GM18507 (cell line): Measurements from ENCODE around the gene CCDC88B.

Experiments used
- DNase-seq: peaks from one replicate; pipeline ENCODE4 v3.0.0; 2011; ENCODE audit warnings: low read depth; ENCODE audit not compliant: insufficient read length; ENCODE audit errors: extremely low spot score
- FAIRE-seq: peaks from 2 replicates; lab custom pipeline; 2011; peaks lifted over from hg19 to GRCh38; lab: Jason Lieb, UNC

The CCDC88B gene

DNA sequence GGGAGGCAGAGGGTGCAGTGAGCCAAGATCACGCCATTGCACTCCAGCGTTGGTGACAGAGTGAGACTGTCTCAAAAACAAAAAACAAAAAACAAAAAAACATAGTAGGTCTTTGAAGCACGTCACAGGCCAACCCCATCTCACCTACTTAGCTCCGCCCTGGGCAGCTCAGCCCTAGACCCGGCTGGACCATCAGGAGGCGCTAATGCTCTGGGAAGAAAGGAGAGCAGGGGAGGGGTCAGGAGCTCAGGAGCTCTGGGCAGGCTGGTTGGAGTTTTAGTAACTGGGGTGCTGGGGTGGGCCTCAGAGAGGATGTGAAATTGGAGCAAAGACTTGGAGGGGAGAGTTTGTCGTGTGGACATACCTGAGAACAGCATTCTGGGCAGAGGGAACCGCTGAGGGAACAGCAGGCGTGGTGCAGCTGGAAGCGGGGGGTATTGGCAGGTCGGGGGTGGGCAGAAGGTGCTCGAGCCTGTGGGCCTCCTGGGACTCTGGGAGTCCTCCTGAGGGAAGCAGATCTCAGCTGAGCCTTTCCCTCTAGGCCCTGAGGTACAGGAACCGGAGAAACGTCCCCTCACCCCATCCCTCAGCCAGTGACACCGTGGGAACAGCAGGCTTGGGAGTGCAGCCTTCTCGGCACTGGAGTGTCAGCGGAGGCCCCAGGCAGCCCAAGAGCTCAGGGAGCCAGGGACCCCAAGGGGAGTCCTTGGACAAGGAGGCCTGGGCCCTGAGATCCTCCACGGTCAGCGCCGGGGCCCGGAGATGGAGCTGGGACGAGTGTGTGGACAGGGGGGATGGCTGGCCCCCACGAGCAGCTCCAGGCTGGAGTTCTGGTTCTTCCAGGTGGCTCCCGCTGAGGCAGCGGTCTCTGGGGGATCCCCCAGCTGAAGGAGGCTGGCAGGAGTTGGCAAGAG, 16.8 kb downstream of the CCDC88B start:
- no peak for DNase-seq
- no peak for FAIRE-seq

DNA sequence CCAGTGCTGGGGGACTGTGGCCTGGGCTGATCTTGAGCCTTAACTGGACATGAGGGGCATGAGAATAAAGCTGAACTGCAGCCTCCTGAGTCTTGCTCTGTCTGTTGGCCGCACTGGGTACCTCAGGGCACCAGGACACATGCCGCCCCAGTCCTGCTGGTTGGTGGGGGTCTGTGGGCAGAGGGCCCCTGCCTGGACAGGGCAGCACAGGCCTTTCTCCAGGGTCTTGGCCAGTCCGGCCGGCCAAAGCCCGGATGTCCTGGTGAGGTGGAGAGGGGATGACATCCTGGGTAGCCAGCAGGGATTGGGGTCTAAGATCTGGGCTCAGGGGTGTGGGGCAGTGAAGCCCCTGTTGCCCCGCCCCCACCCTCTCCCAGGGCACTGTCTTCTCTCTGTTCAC, 17.4 kb downstream of the CCDC88B start:
- FAIRE-seq: no peak
- DNase-seq: no peak

DNA sequence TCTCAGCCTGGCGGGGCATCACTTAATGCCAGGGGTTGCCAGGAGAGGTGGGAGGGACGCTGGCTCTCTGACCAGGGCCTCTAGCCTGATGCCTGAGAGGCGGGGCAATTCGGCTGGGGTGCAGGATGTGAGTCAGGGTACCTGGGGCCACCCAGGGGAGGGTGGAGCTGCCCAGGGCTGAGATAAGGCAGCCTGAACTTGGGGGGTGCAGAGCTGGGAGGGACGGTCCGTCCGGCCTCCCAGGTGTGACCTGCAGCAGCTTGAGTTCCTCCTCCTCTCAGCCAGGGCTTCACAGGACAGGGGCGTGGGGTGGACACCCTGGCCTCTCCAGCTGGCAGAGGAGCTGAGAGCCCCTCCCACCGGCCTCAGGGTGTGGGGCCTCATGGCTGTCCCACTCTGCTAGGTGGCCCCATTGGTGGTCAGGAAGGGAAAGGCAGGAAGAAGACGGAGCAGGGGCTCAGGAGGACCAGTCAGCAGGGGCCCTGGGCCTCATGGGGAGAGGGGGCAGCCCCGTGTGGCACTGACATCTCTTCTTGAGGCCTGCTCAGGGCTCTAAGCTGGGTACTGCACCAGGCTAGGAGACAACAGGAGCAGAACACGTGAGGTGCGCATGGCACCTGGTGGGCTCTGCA, 18.0 kb downstream of the CCDC88B start:
- DNase-seq (no peak), FAIRE-seq (no peak)

GRCh38 chr11:64358536-64358906, 18.5 kb downstream of the CCDC88B start:
- no peak for FAIRE-seq
- no peak for DNase-seq

DNA sequence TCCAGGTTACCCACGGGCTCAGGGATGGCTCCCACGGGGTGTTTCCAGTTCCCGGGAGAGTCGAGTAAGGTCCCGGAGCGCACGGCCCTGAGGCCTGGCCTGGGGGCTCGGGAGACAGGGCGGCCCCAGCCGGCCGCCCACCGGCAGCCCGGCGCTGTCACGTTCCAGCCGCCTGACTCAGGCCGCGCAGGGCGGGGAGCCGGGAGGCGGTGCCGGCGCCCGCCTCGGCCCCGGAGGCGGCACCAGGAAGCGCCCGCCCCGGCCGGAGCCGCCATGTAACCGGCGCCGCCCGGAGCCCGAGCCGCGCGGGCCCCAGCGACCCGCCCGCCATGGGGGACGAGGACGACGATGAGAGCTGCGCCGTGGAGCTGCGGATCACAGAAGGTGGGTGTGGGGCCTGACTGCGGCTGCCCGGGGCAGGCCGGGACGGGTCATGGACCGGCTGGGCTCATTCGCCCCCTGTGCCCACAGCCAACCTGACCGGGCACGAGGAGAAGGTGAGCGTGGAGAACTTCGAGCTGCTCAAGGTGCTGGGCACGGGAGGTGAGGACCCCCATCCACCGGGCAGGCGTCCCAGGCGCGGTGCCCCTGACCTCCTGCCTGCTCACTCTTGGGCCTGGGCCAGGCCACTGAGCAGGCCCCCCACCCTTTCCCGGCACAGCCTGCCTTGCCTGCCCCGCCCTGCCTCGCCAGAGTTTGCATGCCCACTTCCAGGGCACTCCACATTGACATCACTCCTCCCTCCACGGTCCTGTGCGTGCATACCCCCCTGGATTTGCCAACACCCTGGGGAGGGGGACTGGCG, 19.1 kb downstream of the CCDC88B start, which contains the start of gene RPS6KA4:
RPS6KA4 (plus strand) TSS at position 256 of the 805 bp plus-strand sequence; CDS start at position 330, 74 bp downstream.
- peak; percentile 83 for DNase-seq
- no peak for FAIRE-seq

DNA sequence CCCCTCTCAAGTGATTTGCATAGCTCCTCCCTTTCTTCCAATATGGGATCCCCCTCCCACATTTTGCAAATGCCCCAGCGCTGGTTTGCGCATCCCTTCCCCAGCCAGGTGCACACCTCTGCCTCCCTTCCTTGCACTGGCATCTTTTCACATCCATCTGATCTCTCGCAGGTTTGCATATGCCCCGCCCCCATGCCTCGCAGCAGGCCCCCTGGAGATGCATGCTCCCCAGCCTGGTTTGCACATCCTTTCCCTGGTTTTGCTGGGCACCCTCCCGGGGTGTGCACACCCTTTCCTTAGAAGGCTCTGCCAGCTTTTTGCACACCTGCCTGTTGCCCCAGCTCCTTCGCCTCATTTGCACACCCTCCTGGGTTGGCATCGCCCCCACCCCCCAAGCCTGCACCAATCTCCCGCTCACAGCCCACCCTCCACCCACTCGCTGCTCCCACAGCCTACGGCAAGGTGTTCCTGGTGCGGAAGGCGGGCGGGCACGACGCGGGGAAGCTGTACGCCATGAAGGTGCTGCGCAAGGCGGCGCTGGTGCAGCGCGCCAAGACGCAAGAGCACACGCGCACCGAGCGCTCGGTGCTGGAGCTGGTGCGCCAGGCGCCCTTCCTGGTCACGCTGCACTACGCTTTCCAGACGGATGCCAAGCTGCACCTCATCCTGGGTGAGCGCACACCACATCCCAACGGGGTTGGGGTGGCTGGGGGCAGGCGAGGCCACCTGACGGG, 19.9 kb downstream of the CCDC88B start:
- DNase-seq: no peak
- no peak for FAIRE-seq

DNA sequence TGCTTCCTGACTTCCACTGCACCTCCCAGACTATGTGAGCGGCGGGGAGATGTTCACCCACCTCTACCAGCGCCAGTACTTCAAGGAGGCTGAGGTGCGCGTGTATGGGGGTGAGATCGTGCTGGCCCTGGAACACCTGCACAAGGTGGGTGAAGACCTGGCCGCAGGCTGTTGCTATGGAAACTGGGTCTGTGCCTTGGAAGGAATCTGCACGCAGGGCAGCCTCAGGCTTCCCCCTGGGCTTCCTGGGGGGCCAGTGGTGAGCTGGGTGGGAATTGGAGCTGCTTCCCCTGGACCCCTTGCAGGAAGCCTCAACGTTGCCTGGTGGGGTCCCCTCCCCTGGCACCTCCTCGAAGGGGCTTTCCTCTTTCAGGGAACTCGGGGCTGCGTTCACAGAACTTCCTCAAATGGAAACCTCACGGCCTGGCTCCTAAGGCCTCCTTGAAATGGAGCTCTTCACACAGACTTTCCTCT, 20.5 kb downstream of the CCDC88B start:
- FAIRE-seq (no peak), DNase-seq (no peak)

DNA sequence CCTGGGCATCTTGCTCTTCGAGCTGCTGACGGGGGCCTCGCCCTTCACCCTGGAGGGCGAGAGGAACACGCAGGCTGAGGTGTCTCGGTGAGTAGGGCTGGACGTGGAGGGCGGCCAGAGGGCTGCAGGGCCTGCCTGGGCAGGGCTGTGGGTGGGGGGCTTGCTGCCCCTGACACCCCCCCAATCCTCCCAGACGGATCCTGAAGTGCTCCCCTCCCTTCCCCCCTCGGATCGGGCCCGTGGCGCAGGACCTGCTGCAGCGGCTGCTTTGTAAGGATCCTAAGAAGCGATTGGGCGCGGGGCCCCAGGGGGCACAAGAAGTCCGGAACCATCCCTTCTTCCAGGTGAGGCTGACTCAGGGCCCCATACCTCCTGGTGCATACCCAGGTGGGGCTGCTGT, 21.7 kb downstream of the CCDC88B start:
- DNase-seq (no peak), FAIRE-seq (no peak)

DNA sequence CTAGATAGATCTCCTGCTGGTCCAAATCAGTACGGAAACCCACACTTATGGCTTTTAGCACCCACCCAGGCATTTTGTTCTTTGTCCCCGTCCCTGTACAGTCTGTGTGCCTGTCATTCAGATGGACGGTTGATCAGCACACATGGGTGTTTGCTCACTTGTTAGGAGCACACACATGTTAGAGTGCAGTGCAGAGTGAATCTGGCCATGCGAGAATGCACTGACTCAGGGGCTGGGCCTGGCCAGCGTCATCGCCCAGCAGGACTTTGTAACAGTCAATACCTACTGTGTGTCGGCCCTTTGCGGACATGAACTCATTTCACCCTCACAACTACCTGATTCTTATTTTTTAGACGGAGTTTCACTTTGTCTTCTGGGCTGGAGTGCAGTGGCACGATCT, 22.3 kb downstream of the CCDC88B start:
- no peak for DNase-seq
- no peak for FAIRE-seq

DNA sequence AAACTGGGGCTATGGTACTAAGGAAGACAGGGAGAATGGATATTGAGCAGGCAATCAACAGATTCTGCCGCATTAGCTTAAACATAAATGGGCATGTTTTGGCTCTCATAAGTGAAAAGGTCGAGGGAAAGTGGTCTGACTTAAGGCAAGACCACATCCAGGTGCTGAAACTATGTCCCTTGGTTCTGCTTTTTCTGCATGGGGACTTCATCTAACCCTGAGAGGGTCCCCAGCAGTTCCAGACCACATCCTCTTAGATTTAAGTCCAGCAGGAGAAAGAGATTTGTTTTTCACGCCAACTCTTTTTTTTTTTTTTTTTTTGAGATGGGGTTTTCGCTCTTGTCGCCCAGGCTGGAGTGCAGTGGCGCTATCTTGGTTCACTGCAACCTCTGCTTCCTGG, 24.4 kb downstream of the CCDC88B start:
- DNase-seq (no peak), FAIRE-seq (no peak)

- FAIRE-seq (no peak), DNase-seq (no peak)
Measured at GRCh38 chr11:64364911-64365310, 24.9 kb downstream of the CCDC88B start.

DNA sequence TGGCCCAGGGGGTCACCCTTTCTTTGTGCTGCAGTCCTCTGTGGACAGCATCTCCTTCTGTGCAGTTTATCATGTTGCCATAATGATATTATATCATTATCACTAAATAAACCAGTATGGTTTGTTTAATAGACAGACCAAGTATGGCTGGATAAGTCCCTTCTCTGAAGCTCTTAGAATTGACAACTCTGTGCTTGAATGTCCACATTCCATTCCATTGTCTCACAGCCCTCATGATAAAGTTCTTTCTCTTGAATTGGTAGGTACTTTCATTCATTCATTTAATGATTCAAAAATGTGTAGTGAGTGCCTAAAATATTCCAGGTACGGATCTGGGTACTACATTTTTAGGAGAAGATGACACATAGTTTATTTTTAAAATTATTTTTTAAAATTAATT, 26.7 kb downstream of the CCDC88B start:
- FAIRE-seq (no peak), DNase-seq (no peak)

DNA sequence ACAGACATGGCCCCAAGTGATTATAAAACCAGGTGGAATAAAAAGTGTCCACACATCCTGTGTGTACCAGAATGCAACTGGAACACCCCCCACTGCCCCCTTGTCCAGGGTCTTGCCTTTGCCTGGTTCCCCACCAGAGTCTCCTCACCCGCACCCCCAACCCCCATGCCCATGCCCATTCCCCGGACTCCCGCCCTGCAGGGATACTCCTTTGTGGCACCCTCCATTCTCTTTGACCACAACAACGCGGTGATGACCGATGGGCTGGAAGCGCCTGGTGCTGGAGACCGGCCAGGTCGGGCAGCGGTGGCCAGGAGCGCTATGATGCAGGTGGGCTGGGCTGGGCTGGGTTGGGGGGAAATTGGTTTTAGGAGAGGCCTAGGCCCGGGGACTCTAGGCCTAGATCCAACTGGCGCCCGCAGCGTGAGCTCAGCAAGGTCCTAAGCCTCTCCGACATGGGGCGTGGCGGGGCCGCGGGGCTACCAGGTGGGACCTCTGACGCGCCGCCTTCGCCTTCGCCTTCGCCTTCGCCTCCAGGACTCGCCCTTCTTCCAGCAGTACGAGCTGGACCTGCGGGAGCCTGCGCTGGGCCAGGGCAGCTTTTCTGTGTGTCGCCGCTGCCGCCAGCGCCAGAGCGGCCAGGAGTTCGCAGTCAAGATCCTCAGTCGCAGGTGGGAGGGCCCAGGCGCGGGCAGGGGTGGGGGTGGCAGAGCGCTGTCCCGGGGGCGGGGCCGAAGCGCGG, 28.1 kb downstream of the CCDC88B start:
- no peak for DNase-seq
- no peak for FAIRE-seq

- DNase-seq (no peak), FAIRE-seq (no peak)
Measured at GRCh38 chr11:64368673-64369074, 28.7 kb downstream of the CCDC88B start.

DNA sequence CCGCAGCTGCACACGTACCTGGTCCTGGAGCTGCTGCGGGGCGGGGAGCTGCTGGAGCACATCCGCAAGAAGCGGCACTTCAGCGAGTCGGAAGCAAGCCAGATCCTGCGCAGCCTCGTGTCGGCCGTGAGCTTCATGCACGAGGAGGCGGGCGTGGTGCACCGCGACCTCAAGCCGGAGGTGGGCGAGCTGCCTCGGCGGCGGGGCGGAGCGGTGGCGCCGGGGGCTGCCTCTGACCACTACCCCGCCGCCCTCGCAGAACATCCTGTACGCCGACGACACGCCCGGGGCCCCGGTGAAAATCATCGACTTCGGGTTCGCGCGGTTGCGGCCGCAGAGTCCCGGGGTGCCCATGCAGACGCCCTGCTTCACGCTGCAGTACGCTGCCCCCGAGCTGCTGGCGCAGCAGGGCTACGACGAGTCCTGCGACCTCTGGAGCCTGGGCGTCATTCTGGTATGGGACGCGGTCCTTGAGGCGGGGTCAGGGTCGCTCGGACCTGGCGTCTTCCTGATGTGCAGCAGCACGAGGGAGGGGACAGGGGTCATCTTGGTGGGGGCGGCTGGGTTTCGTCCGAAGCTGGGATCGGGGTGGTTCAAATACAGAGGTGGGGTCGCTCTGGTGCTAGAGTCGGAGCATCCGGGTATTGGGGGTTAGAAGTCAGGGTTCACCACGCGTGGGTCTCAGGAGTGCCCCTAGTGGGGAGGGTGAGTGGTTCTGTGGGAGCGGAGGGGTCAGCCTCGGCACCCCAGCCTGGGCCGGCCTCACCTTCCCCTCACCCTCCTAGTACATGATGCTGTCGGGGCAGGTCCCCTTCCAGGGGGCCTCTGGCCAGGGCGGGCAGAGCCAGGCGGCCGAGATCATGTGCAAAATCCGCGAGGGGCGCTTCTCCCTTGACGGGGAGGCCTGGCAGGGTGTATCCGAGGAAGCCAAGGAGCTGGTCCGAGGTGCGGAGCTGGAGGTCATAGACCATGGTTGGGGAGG, 29.7 kb downstream of the CCDC88B start:
- DNase-seq (no peak), FAIRE-seq (no peak)

- FAIRE-seq (no peak), DNase-seq (no peak)
Measured at GRCh38 chr11:64371201-64371600, 31.2 kb downstream of the CCDC88B start.

- FAIRE-seq: no peak
- no peak for DNase-seq
Measured at GRCh38 chr11:64372021-64372420, 32.0 kb downstream of the CCDC88B start.
